Left lung (tissue), 10 donors: ENCODE measurements around the gene CD59. TPM values are rescaled to one million over a fixed set of nuclear protein-coding genes. Genes with fewer than 3 reads are reported as not detected.
A peak's percentile ranks its signal among the peaks of the same experiment; 100 is the strongest.

ENCODE experiments used
- ATAC-seq: fragments of 200-7000 bp; cut with Tn5 transposase; one replicate; pipeline ENCODE4 v1.9.1; 2020; ENCODE audit warnings: moderate library complexity
- DNase-seq, 4 donors: peaks; one replicate each; pipeline ENCODE4 v3.0.0-alpha.2; 2013 to 2020
- H3K27ac ChIP-seq, 2 donors: fragments of 200-600 bp; sonication (generic) in 1 of 2; one replicate each; pipeline versions ENCODE4 v1.5.0 to v1.8.0; 2020 to 2021
- H3K27me3 ChIP-seq, 2 donors: fragments of 200-600 bp; sonication (generic) in 1 of 2; one replicate each; pipeline versions ENCODE4 v1.5.0 to v1.8.0; 2020 to 2021
- H3K36me3 ChIP-seq, 2 donors: fragments of 200-600 bp; sonication (generic) in 1 of 2; one replicate each; pipeline versions ENCODE4 v1.5.0 to v1.8.0; 2020 to 2021
- H3K4me1 ChIP-seq, 2 donors: fragments of 200-600 bp; one replicate each; pipeline ENCODE4 v1.8.0; 2021
- H3K4me3 ChIP-seq, 2 donors: fragments of 200-600 bp; sonication (generic) in 1 of 2; one replicate each; pipeline versions ENCODE4 v1.5.0 to v1.8.0; 2020 to 2021; ENCODE audit warnings: mild to moderate bottlenecking in 1 of 2
- H3K9me3 ChIP-seq, 2 donors: fragments of 200-600 bp; sonication (generic) in 1 of 2; one replicate each; pipeline versions ENCODE4 v1.5.0 to v1.8.0; 2020 to 2021
- CTCF ChIP-seq, 2 donors: fragments of 200-600 bp; sonication (generic) in 1 of 2; IDR thresholded peaks; one replicate each; pipeline versions ENCODE4 v1.5.0 to v1.8.0; 2021; ENCODE audit warnings: antibody characterized with exemption in 2 of 2
- intact Hi-C, 2 donors: fragments of 100-400 bp; cut with DNase I; formaldehyde crosslinking; loops; one replicate each; pipeline versions ENCODE4 v1.11.2 to v1.14.2; 2022
- polyA plus RNA-seq, 6 donors: library from polyadenylated mRNA; unstranded; fragments of 120-200 nt; gene quantifications; one replicate each; pipeline ENCODE4 v1.2.1, GENCODE V29; 2013; ENCODE audit not compliant: insufficient read length in 6 of 6
- total RNA-seq, 2 donors: library from RNA; stranded (reverse); fragmentation: NEBNext Ultra II Directional; extraction: Animal tissue kit (Norgen Biotek cat#: 25700); gene quantifications; one replicate each; pipeline ENCODE4 v1.2.1, GENCODE V29; 2021
- donor health status: DM: no; HTN: yes; CAD: no.
- donor health status: DM: no; HTN: no; CAD: no.

Gene CD59
- total and polyA plus RNA-seq, 8 donors: 190 to 1,244 (median 226) TPM

- Histone ChIP-seq H3K4me3 (no peak overlapping the region), H3K9me3 (no peaks in the 10 kb centered on the region), H3K36me3 (peaks cover 0 to 36% of the 10 kb centered on the region in 2 donors), H3K27me3 (no peaks in the 10 kb centered on the region), H3K27ac (peak overlapping the region; percentile 80 to 85), H3K4me1 (peaks cover 25 to 95% of the 10 kb centered on the region in 2 donors)
- intact Hi-C loops: no loop called here
- DNase-seq: no peak
- no peak for TF ChIP-seq CTCF (IDR thresholded peaks at IDR 0.05)
- ATAC-seq: no peak
These were observed 31.8 kb downstream of the CD59 start for GRCh38 chr11:33704240-33705002.

- Histone ChIP-seq H3K27me3 (no peaks in the 10 kb centered on the region), H3K4me3 (no peak overlapping the region), H3K27ac (peak overlapping the region; percentile 80 to 85), H3K4me1 (peaks cover 21 to 95% of the 10 kb centered on the region in 2 donors), H3K9me3 (no peaks in the 10 kb centered on the region), H3K36me3 (peaks cover 0 to 30% of the 10 kb centered on the region in 2 donors)
- no peak for TF ChIP-seq CTCF (IDR thresholded peaks at IDR 0.05)
- DNase-seq (peak in 1 of 4 donors; percentile 55), ATAC-seq (peak; percentile 41)
- intact Hi-C loops: no loop called here
These were observed 32.4 kb downstream of the CD59 start for GRCh38 chr11:33703788-33704187.

GRCh38 chr11:33703234-33703633 is 33.0 kb downstream of the CD59 start:
- Histone ChIP-seq H3K4me3 (no peak overlapping the region), H3K9me3 (no peaks in the 10 kb centered on the region), H3K4me1 (peaks cover 18 to 90% of the 10 kb centered on the region in 2 donors), H3K27me3 (no peaks in the 10 kb centered on the region), H3K27ac (peak overlapping the region; percentile 80 to 85), H3K36me3 (peaks cover 0 to 24% of the 10 kb centered on the region in 2 donors)
- DNase-seq (no peak), ATAC-seq (no peak)
- TF ChIP-seq CTCF (IDR thresholded peaks at IDR 0.05): no peak
- intact Hi-C loops: no loop called here

- H3K4me3 ChIP-seq: peak overlapping the region; percentile 42 to 57
- H3K36me3 ChIP-seq: peaks cover 0 to 19% of the 10 kb centered on the region in 2 donors
- ATAC-seq (peak; percentile 5), DNase-seq (peak in 1 of 4 donors; percentile 62)
- intact Hi-C loops: no loop called here
- no peak for TF ChIP-seq CTCF (IDR thresholded peaks at IDR 0.05)
- no peaks in the 10 kb centered on the region for H3K9me3 ChIP-seq
- H3K27me3 ChIP-seq: no peaks in the 10 kb centered on the region
- H3K27ac ChIP-seq: peak overlapping the region; percentile 80 to 85
- peaks cover 18 to 79% of the 10 kb centered on the region in 2 donors for H3K4me1 ChIP-seq
These were observed 34.7 kb downstream of the CD59 start for GRCh38 chr11:33701302-33702230.
